SK-N-SH treated with all-trans-retinoic acid at 6 μM for 48 hours (cell line): ENCODE data around the gene ZC3H10.

Experiments
- OSR1 ChIP-seq: fragments of 250-450 bp; sonication (Bioruptor Pico); IDR thresholded peaks from 2 replicates; pipeline ENCODE4 v1.8.0; 2022; ENCODE audit warnings: moderate library complexity, mild to moderate bottlenecking, inconsistent platforms
- ZFP30 ChIP-seq: fragments of 450-650 bp; formaldehyde crosslinking; IDR thresholded peaks from 2 replicates; pipeline ENCODE4 v1.5.0; 2022; ENCODE audit warnings: mild to moderate bottlenecking, moderate library complexity

- TF ChIP-seq ZFP30 (CRISPR knock-in tag) (no peak), OSR1 (CRISPR knock-in tag) (no peak)
Observed at GRCh38 chr12:56122637-56123036, 4.6 kb downstream of the ZC3H10 start.
